ENCODE results near the gene GCFC2. TPM values are rescaled to one million over a fixed set of nuclear protein-coding genes. Genes with fewer than 3 reads are reported as not detected.

Gene GCFC2
- total RNA-seq, 1 donor from 2014 or later, result 37.5 TPM

DNA sequence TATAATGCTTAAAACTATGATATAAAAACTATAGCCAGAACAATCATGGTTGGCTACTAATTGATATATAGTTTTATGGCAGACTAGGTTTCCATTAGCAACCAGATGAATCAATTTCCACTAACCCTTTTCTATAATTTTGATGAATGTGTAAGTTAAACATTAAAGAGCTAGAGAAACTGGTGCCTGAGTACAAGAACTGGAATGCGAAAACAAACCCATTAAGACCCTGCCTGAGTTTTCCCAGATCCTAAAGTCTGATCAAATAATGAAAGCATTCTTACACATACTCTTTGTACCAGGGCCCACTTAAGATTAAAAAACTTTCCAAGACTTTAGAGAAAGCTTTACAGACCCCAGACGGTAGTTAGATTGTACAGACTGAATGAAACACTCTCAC is 42.8 kb downstream of the GCFC2 start:
- H3K4me1 Mint-ChIP-seq (ENCODE audit: low read depth), result peaks cover 5% of the 10 kb centered on the region
- no peaks in the 10 kb centered on the region for H3K9me3 Mint-ChIP-seq
- no peaks in the 10 kb centered on the region for H3K27me3 Mint-ChIP-seq (ENCODE audit: insufficient read depth)
- no peak overlapping the region for H3K27ac Mint-ChIP-seq
- no peak for DNase-seq (ENCODE audit: low spot score)
- intact Hi-C loops (cut with micrococcal nuclease), result no loop called here
- H3K4me3 Mint-ChIP-seq, result no peak overlapping the region
- H3K36me3 Mint-ChIP-seq (ENCODE audit: low read depth), result peaks cover 24% of the 10 kb centered on the region

- no peaks in the 10 kb centered on the region for H3K4me1 Mint-ChIP-seq (ENCODE audit: low read depth)
- no peak for DNase-seq (ENCODE audit: low spot score)
- H3K4me3 Mint-ChIP-seq, result no peak overlapping the region
- peaks cover 22% of the 10 kb centered on the region for H3K36me3 Mint-ChIP-seq (ENCODE audit: low read depth)
- H3K27me3 Mint-ChIP-seq (ENCODE audit: insufficient read depth), result no peaks in the 10 kb centered on the region
- no peaks in the 10 kb centered on the region for H3K9me3 Mint-ChIP-seq
- intact Hi-C loops (cut with micrococcal nuclease), result no loop called here
- no peak overlapping the region for H3K27ac Mint-ChIP-seq
Observed at GRCh38 chr2:75666911-75667310, 43.8 kb downstream of the GCFC2 start.

DNA sequence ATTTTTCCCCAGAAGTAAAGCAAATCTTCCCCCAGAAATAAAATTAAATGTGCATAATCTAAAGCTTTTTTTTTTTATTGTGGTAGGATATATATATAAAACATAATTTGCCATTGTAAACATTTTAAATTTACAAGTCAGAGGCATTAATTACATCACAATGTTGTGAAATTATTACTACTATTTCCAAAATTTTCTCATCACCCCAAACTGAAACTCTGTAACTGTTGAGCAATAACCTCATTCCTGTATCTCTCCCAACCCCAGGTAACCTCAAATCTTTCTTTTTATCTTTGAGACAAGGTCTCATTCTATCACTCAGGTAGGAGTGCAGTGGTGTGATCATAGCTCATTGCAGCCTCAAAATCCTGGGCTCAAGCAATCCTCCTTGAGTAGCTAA is 52.9 kb downstream of the GCFC2 start:
- Mint-ChIP-seq H3K27me3 (ENCODE audit: insufficient read depth) (no peaks in the 10 kb centered on the region), H3K36me3 (ENCODE audit: low read depth) (peaks cover 79% of the 10 kb centered on the region), H3K9me3 (peaks cover 8% of the 10 kb centered on the region), H3K4me3 (no peak overlapping the region), H3K4me1 (ENCODE audit: low read depth) (peaks cover 6% of the 10 kb centered on the region), H3K27ac (no peak overlapping the region)
- DNase-seq (ENCODE audit: low spot score), result no peak
- intact Hi-C loops (cut with micrococcal nuclease), result loop anchor here (2.0 kb wide), 1 partner anchor 19 kb away; no protein-coding TSS in a partner anchor

DNA sequence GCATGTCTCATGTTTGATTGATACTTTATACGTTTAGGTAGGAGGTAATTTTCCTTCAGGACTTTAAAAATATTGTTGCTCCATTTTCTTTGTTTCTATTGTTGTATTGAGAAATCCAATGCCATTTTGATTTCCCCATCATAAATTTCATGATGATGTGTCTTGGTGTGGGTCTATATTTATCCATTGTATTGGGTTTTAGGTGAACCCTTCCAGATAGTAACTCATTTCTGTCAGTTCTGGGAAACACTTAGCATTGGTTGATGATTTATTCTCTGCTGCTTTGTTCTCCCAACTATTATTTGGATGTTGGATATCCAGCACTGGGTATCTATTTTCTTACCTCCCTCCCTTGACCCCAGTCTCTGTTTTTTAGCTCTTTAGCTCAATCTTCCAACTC is 54.2 kb downstream of the GCFC2 start:
- intact Hi-C loops (cut with micrococcal nuclease), result no loop called here
- H3K4me1 Mint-ChIP-seq (ENCODE audit: low read depth), result peaks cover 12% of the 10 kb centered on the region
- H3K36me3 Mint-ChIP-seq (ENCODE audit: low read depth), result peaks cover 80% of the 10 kb centered on the region
- H3K9me3 Mint-ChIP-seq, result peaks cover 8% of the 10 kb centered on the region
- DNase-seq (ENCODE audit: low spot score), result no peak
- H3K27ac Mint-ChIP-seq, result no peak overlapping the region
- no peak overlapping the region for H3K4me3 Mint-ChIP-seq
- H3K27me3 Mint-ChIP-seq (ENCODE audit: insufficient read depth), result no peaks in the 10 kb centered on the region

DNA sequence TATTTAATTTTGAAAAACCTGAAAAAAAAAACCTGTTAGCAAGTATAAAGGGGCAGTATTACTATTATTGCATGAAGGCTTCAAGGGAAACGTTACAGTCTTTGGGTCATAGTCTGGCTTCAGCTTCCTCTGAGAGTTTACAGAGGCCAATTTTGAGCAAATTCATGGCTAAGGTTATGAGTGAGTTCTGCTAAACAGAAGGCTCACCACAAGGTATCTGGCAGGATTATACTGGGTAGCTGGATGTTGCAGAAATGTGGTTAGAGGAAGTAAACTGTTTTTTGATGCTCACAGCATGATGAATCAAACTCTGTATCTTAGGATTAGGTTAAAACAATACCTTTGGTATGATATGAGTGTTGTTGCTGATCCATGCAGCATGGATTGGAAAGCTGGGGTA is 54.9 kb downstream of the GCFC2 start:
- intact Hi-C loops (cut with micrococcal nuclease), result no loop called here
- H3K27me3 Mint-ChIP-seq (ENCODE audit: insufficient read depth), result no peaks in the 10 kb centered on the region
- no peak overlapping the region for H3K4me3 Mint-ChIP-seq
- no peak for DNase-seq (ENCODE audit: low spot score)
- H3K9me3 Mint-ChIP-seq, result peaks cover 8% of the 10 kb centered on the region
- H3K27ac Mint-ChIP-seq, result peak overlapping the region; percentile 10
- peaks cover 79% of the 10 kb centered on the region for H3K36me3 Mint-ChIP-seq (ENCODE audit: low read depth)
- H3K4me1 Mint-ChIP-seq (ENCODE audit: low read depth), result peaks cover 12% of the 10 kb centered on the region

GRCh38 chr2:75654012-75654411 is 56.7 kb downstream of the GCFC2 start:
- Mint-ChIP-seq H3K4me3 (no peak overlapping the region), H3K9me3 (peaks cover 4% of the 10 kb centered on the region), H3K36me3 (ENCODE audit: low read depth) (peaks cover 82% of the 10 kb centered on the region), H3K27me3 (ENCODE audit: insufficient read depth) (no peaks in the 10 kb centered on the region), H3K4me1 (ENCODE audit: low read depth) (peaks cover 14% of the 10 kb centered on the region), H3K27ac (no peak overlapping the region)
- intact Hi-C loops (cut with micrococcal nuclease), result no loop called here
- no peak for DNase-seq (ENCODE audit: low spot score)

- intact Hi-C loops (cut with micrococcal nuclease), result loop anchor here (5.0 kb wide), 1 partner anchor 690 kb away; the partner anchor contains the start of gene POLE4
- Mint-ChIP-seq H3K36me3 (ENCODE audit: low read depth) (peaks cover 39% of the 10 kb centered on the region), H3K4me1 (ENCODE audit: low read depth) (peaks cover 41% of the 10 kb centered on the region), H3K9me3 (no peaks in the 10 kb centered on the region), H3K27ac (peak overlapping the region; percentile 95), H3K27me3 (ENCODE audit: insufficient read depth) (no peaks in the 10 kb centered on the region), H3K4me3 (peak overlapping the region; percentile 97)
- DNase-seq (ENCODE audit: low spot score), result no peak
Observed at GRCh38 chr2:75647771-75648170, 62.9 kb downstream of the GCFC2 start.

GRCh38 chr2:75646583-75647425 is 63.9 kb downstream of the GCFC2 start, which contains the start of gene MRPL19:
Gene MRPL19, plus strand, starts transcription at chr2:75646783. Its CDS starts 25 bp downstream, at chr2:75646808.
- H3K4me3 Mint-ChIP-seq, result peak within 1 kb of the TSS; percentile 97
- peak; percentile 70 for DNase-seq (ENCODE audit: low spot score)
- H3K36me3 Mint-ChIP-seq (ENCODE audit: low read depth), result peaks cover 31% of the 10 kb centered on the region
- H3K4me1 Mint-ChIP-seq (ENCODE audit: low read depth), result peaks cover 35% of the 10 kb centered on the region
- H3K9me3 Mint-ChIP-seq, result no peaks in the 10 kb centered on the region
- peak within 1 kb of the TSS; percentile 95 for H3K27ac Mint-ChIP-seq
- intact Hi-C loops (cut with micrococcal nuclease), result loop anchor here (1.0 to 5.0 kb wide), 3 partner anchors 63 to 813 kb away; partner anchors contain the start of genes GCFC2, HK2 and POLE4
- H3K27me3 Mint-ChIP-seq (ENCODE audit: insufficient read depth), result peaks cover 1% of the 10 kb centered on the region

GRCh38 chr2:75646090-75646582 is 64.6 kb downstream of the GCFC2 start:
- Mint-ChIP-seq H3K27me3 (ENCODE audit: insufficient read depth) (peaks cover 1% of the 10 kb centered on the region), H3K4me3 (peak overlapping the region; percentile 97)

DNA sequence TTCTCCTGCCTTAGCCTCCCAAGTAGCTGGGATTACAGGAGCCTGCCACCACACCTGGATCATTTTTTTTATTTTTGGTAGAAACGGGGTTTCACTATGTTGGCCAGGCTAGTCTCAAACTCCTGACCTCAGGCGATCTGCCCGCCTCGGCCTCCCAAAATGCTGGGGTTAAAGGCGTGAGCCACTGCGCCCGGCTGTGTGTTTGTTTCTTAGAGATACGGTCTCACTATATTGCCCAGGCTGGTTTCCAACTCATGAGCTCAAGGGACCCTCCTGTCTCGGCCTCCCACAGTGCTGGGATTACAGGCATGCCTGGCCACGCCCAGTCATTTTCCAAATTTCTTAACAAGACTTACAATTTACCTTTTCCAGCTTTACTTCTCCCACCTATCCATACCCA is 65.1 kb downstream of the GCFC2 start:
- H3K4me3 Mint-ChIP-seq, result no peak overlapping the region
- DNase-seq (ENCODE audit: low spot score), result no peak
- no peaks in the 10 kb centered on the region for H3K9me3 Mint-ChIP-seq
- H3K4me1 Mint-ChIP-seq (ENCODE audit: low read depth), result peaks cover 39% of the 10 kb centered on the region
- H3K36me3 Mint-ChIP-seq (ENCODE audit: low read depth), result peaks cover 26% of the 10 kb centered on the region
- intact Hi-C loops (cut with micrococcal nuclease), result loop anchor here (1.0 to 5.0 kb wide), 3 partner anchors 65 to 811 kb away; partner anchors contain the start of genes GCFC2, HK2 and POLE4
- peaks cover 1% of the 10 kb centered on the region for H3K27me3 Mint-ChIP-seq (ENCODE audit: insufficient read depth)
- H3K27ac Mint-ChIP-seq, result no peak overlapping the region

More at GRCh38 chr2:75646090-75646582, 64.6 kb downstream of the GCFC2 start:
- no peak for DNase-seq (ENCODE audit: low spot score)
- peak overlapping the region; percentile 95 for H3K27ac Mint-ChIP-seq
- H3K36me3 Mint-ChIP-seq (ENCODE audit: low read depth), result peaks cover 28% of the 10 kb centered on the region
- intact Hi-C loops (cut with micrococcal nuclease), result loop anchor here (1.0 to 5.0 kb wide), 3 partner anchors 64 to 812 kb away; partner anchors contain the start of genes GCFC2, HK2 and POLE4
- peaks cover 35% of the 10 kb centered on the region for H3K4me1 Mint-ChIP-seq (ENCODE audit: low read depth)
- H3K9me3 Mint-ChIP-seq, result no peaks in the 10 kb centered on the region

DNA sequence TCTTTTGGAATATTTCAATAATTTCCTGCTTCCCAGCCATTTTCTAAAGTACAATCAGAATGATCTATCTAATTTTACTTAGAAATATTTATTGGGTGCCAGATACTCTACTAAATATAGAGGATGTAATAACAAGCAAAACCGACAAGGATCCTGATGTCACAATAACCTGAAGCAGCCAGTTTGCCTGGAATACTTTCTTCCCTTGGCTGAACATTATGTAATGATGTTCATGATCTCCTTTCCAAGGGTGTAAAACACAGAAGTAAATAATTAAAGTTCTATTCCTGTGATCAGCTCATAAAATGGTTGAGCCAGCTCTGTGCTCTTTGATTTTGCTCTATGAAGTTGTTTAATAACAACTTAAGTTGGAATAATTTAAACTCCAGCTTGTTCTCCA is 66.7 kb downstream of the GCFC2 start:
- H3K27me3 Mint-ChIP-seq (ENCODE audit: insufficient read depth), result peaks cover 8% of the 10 kb centered on the region
- H3K27ac Mint-ChIP-seq, result no peak overlapping the region
- intact Hi-C loops (cut with micrococcal nuclease), result no loop called here
- H3K4me3 Mint-ChIP-seq, result no peak overlapping the region
- peaks cover 10% of the 10 kb centered on the region for H3K36me3 Mint-ChIP-seq (ENCODE audit: low read depth)
- no peak for DNase-seq (ENCODE audit: low spot score)
- H3K4me1 Mint-ChIP-seq (ENCODE audit: low read depth), result peaks cover 38% of the 10 kb centered on the region
- no peaks in the 10 kb centered on the region for H3K9me3 Mint-ChIP-seq

- no peak overlapping the region for H3K27ac Mint-ChIP-seq
- H3K36me3 Mint-ChIP-seq (ENCODE audit: low read depth), result peaks cover 4% of the 10 kb centered on the region
- H3K4me3 Mint-ChIP-seq, result no peak overlapping the region
- no peaks in the 10 kb centered on the region for H3K9me3 Mint-ChIP-seq
- H3K4me1 Mint-ChIP-seq (ENCODE audit: low read depth), result peaks cover 19% of the 10 kb centered on the region
- H3K27me3 Mint-ChIP-seq (ENCODE audit: insufficient read depth), result peaks cover 18% of the 10 kb centered on the region
- intact Hi-C loops (cut with micrococcal nuclease), result no loop called here
- DNase-seq (ENCODE audit: low spot score), result no peak
Observed at GRCh38 chr2:75641587-75641986, 69.1 kb downstream of the GCFC2 start.

- peak; percentile 21 for DNase-seq (ENCODE audit: low spot score)
- H3K4me3 Mint-ChIP-seq, result no peak overlapping the region
- intact Hi-C loops (cut with micrococcal nuclease), result loop anchor here (1.0 kb wide), 1 partner anchor 37 kb away; no protein-coding TSS in a partner anchor
- H3K27ac Mint-ChIP-seq, result no peak overlapping the region
- peaks cover 4% of the 10 kb centered on the region for H3K36me3 Mint-ChIP-seq (ENCODE audit: low read depth)
- peaks cover 18% of the 10 kb centered on the region for H3K27me3 Mint-ChIP-seq (ENCODE audit: insufficient read depth)
- H3K4me1 Mint-ChIP-seq (ENCODE audit: low read depth), result peaks cover 12% of the 10 kb centered on the region
- no peaks in the 10 kb centered on the region for H3K9me3 Mint-ChIP-seq
Observed at GRCh38 chr2:75640621-75641121, 70.0 kb downstream of the GCFC2 start.
